Measurements from ENCODE around the gene PLOD2.

The PLOD2 gene

DNA sequence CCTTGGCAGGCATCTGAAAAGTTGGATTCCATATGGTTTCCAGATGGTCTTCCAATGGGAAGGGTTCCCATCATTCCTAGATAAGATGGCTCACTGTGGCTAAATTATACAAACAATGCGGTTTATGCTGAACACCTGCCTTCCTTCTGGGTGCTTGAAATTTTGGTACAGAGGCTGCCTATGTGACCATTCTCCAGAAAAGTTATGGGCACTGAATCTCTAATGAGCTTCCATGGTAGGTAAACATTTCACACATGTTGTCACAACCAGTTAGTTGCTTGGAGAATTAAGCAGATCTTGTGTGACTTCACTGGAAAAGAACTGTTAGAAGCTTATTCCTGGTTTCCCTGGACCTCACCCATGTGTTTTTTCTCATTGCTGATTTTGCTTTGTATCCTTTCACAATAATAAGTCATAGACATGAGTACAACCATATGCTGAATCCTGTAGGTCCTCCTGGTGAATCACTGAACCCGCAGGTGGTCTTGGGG lies 30.1 kb downstream of the PLOD2 start:
- no peaks in the 10 kb centered on the region for H3K4me1 ChIP-seq (ENCODE audit: control insufficient read depth, low read length)
- no peaks in the 10 kb centered on the region for H4K20me1 ChIP-seq (ENCODE audit: control insufficient read depth, insufficient read depth, low read depth, low read length)
- no peak overlapping the region for H3K4me3 ChIP-seq (ENCODE audit: low read length)
- H3K27ac ChIP-seq (ENCODE audit: low read depth, low read length): no peak overlapping the region
- no peaks in the 10 kb centered on the region for H3K79me2 ChIP-seq (ENCODE audit: control insufficient read depth, low read length)
- H3F3A ChIP-seq (ENCODE audit: control insufficient read depth, insufficient read depth): no peaks in the 10 kb centered on the region
- no peak for TF ChIP-seq EZH2phosphoT487 (IDR thresholded peaks at IDR 0.05; ENCODE audit: borderline replicate concordance, low read length)
- TF ChIP-seq CTCF (IDR thresholded peaks at IDR 0.05; ENCODE audit: low read depth, low read length, poor library complexity, severe bottlenecking): no peak
- no peak overlapping the region for H3K4me2 ChIP-seq (ENCODE audit: low read length)
- no peaks in the 10 kb centered on the region; the same call in 1 of the 2 replicates for H3K9me2 ChIP-seq (replicated peaks; ENCODE audit: control insufficient read depth, low read length)
- no peaks in the 10 kb centered on the region for H3K36me3 ChIP-seq (ENCODE audit: control insufficient read depth, low read length)
- no peaks in the 10 kb centered on the region for H3K27me3 ChIP-seq (ENCODE audit: control insufficient read depth, low read length)
- H3K9me3 ChIP-seq (ENCODE audit: control insufficient read depth, insufficient read depth, low read length): no peaks in the 10 kb centered on the region

DNA sequence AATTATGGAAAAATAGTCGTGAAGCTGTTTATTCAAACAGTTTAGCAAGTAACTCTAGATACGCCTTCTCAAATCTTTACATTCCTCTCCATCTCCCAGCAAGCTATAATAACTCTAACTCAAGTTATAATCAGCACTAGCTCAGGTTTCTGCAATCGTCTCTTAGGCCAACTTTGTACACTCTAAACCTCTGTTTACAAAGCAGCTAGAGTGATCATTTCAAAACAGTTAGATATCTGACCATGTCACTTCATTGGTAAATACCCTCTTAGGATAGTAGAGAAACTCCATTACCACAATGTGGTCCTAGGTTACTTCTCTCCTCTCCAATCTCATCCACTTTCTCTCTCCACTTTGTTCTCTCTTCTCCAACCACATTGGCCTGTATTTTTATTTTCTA lies 31.2 kb downstream of the PLOD2 start:
- H3K4me1 ChIP-seq (ENCODE audit: control insufficient read depth, low read length): no peaks in the 10 kb centered on the region
- no peaks in the 10 kb centered on the region for H3K79me2 ChIP-seq (ENCODE audit: control insufficient read depth, low read length)

DNA sequence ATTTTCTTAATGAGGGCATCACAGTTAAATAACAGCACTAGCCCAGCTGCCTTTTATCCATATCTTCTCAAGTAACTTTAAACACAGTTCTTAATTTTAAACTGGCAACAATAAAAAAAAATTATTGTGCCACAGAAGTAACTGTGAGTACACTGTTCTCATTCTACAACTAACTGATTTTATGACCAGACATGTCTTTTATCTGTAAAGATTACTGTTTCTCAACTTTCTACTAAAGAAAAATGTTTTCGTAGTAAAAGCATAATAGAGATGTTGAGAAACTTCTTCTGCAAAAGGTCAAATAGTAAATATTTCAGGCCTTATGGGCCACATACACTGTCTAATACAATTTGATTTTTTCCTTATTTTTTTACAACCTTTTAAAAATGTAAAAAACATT lies 32.0 kb downstream of the PLOD2 start:
- Histone ChIP-seq H3F3A (ENCODE audit: control insufficient read depth, insufficient read depth) (no peaks in the 10 kb centered on the region), H3K9me2 (replicated peaks; ENCODE audit: control insufficient read depth, low read length) (no peaks in the 10 kb centered on the region; the same call in 1 of the 2 replicates), H3K9me3 (ENCODE audit: control insufficient read depth, insufficient read depth, low read length) (no peaks in the 10 kb centered on the region), H3K79me2 (ENCODE audit: control insufficient read depth, low read length) (no peaks in the 10 kb centered on the region), H3K36me3 (ENCODE audit: control insufficient read depth, low read length) (no peaks in the 10 kb centered on the region), H3K4me1 (ENCODE audit: control insufficient read depth, low read length) (no peaks in the 10 kb centered on the region), H3K27me3 (ENCODE audit: control insufficient read depth, low read length) (no peaks in the 10 kb centered on the region), H3K4me2 (ENCODE audit: low read length) (no peak overlapping the region), H4K20me1 (ENCODE audit: control insufficient read depth, insufficient read depth, low read depth, low read length) (no peaks in the 10 kb centered on the region), H3K27ac (ENCODE audit: low read depth, low read length) (no peak overlapping the region), H3K4me3 (ENCODE audit: low read length) (no peak overlapping the region)
- TF ChIP-seq CTCF (IDR thresholded peaks at IDR 0.05; ENCODE audit: low read depth, low read length, poor library complexity, severe bottlenecking) (no peak), EZH2phosphoT487 (IDR thresholded peaks at IDR 0.05; ENCODE audit: borderline replicate concordance, low read length) (no peak)

More for the DNA sequence above, 31.2 kb downstream of the PLOD2 start:
- Histone ChIP-seq H3K27ac (ENCODE audit: low read depth, low read length) (no peak overlapping the region), H3K9me3 (ENCODE audit: control insufficient read depth, insufficient read depth, low read length) (no peaks in the 10 kb centered on the region), H4K20me1 (ENCODE audit: control insufficient read depth, insufficient read depth, low read depth, low read length) (no peaks in the 10 kb centered on the region), H3K36me3 (ENCODE audit: control insufficient read depth, low read length) (no peaks in the 10 kb centered on the region), H3K4me2 (ENCODE audit: low read length) (no peak overlapping the region), H3F3A (ENCODE audit: control insufficient read depth, insufficient read depth) (no peaks in the 10 kb centered on the region), H3K27me3 (ENCODE audit: control insufficient read depth, low read length) (no peaks in the 10 kb centered on the region), H3K4me3 (ENCODE audit: low read length) (no peak overlapping the region), H3K9me2 (replicated peaks; ENCODE audit: control insufficient read depth, low read length) (no peaks in the 10 kb centered on the region; the same call in 1 of the 2 replicates)
- TF ChIP-seq CTCF (IDR thresholded peaks at IDR 0.05; ENCODE audit: low read depth, low read length, poor library complexity, severe bottlenecking): no peak
- TF ChIP-seq EZH2phosphoT487 (IDR thresholded peaks at IDR 0.05; ENCODE audit: borderline replicate concordance, low read length): no peak

Measured in DOHH2 (cell line).